GM21825 (cell line): Measurements from ENCODE around the gene OTOGL.

Experiments used
- ATAC-seq: cut with Tn5 transposase; IDR thresholded peaks from one replicate; pipeline ENCODE4 v1.9.1; 2021; ENCODE audit warnings: mild to moderate bottlenecking, moderate library complexity; ENCODE audit not compliant: unreplicated experiment

Gene OTOGL

GRCh38 chr12:80422550-80422949 is 323.2 kb downstream of the OTOGL start:
- ATAC-seq = no peak
